ENCODE measurements around the gene TRIP6. TPM values are rescaled to one million over a fixed set of nuclear protein-coding genes. Genes with fewer than 3 reads are reported as not detected.

Gene TRIP6
- 52.1 TPM for total RNA-seq

- Histone ChIP-seq H3K36me3 (peaks cover 0 to 22% of the 10 kb centered on the region in 2 donors), H3K4me3 (peak within 1 kb of the TSS; percentile 77 to 86), H3K27me3 (no peaks in the 10 kb centered on the region), H3K27ac (peak within 1 kb of the TSS; percentile 98), H3K9me3 (no peaks in the 10 kb centered on the region), H3K4me1 (peaks cover 41% of the 10 kb centered on the region)
- intact Hi-C loops (cut with DNase I) = loop anchor here (10.0 kb wide), 1 partner anchor 322 kb away; no protein-coding TSS in a partner anchor
- peak in 1 of 2 donors; percentile 21 for TF ChIP-seq POLR2A (IDR thresholded peaks at IDR 0.05)
- TF ChIP-seq POLR2AphosphoS5 (IDR thresholded peaks at IDR 0.05; ENCODE audit: insufficient read depth in 1 of 2, low read depth in 1 of 2) = peak; percentile 86 to 88
- TF ChIP-seq CTCF (IDR thresholded peaks at IDR 0.05) = no peak
- no peak for DNase-seq (ENCODE audit: extremely low spot score in 2 of 2)
Observed at GRCh38 chr7:100867040-100867775, at the start of gene TRIP6. Gene TRIP6 (plus strand): TSS chr7:100867387. CDS start chr7:100867498, 111 bp downstream.

GRCh38 chr7:100818366-100818765 is 48.8 kb upstream of the TRIP6 start:
- no peak overlapping the region for H3K27ac ChIP-seq
- no peak overlapping the region for H3K4me3 ChIP-seq
- TF ChIP-seq POLR2AphosphoS5 (IDR thresholded peaks at IDR 0.05; ENCODE audit: insufficient read depth in 1 of 2, low read depth in 1 of 2) (no peak), POLR2A (IDR thresholded peaks at IDR 0.05) (no peak), CTCF (IDR thresholded peaks at IDR 0.05) (no peak)
- DNase-seq (ENCODE audit: extremely low spot score in 2 of 2) = no peak
- no peaks in the 10 kb centered on the region for H3K9me3 ChIP-seq
- H3K4me1 ChIP-seq = peaks cover 4% of the 10 kb centered on the region
- H3K36me3 ChIP-seq = peaks cover 5 to 90% of the 10 kb centered on the region in 2 donors
- intact Hi-C loops (cut with DNase I) = no loop called here
- no peaks in the 10 kb centered on the region for H3K27me3 ChIP-seq

GRCh38 chr7:100818825-100819224 is 48.4 kb upstream of the TRIP6 start:
- no peak for DNase-seq (ENCODE audit: extremely low spot score in 2 of 2)
- peaks cover 5 to 90% of the 10 kb centered on the region in 2 donors for H3K36me3 ChIP-seq
- intact Hi-C loops (cut with DNase I) = no loop called here
- H3K9me3 ChIP-seq = no peaks in the 10 kb centered on the region
- H3K4me1 ChIP-seq = peaks cover 9% of the 10 kb centered on the region
- no peak overlapping the region for H3K27ac ChIP-seq
- no peaks in the 10 kb centered on the region for H3K27me3 ChIP-seq
- no peak overlapping the region for H3K4me3 ChIP-seq
- TF ChIP-seq POLR2AphosphoS5 (IDR thresholded peaks at IDR 0.05; ENCODE audit: insufficient read depth in 1 of 2, low read depth in 1 of 2) = no peak
- TF ChIP-seq CTCF (IDR thresholded peaks at IDR 0.05) = no peak
- TF ChIP-seq POLR2A (IDR thresholded peaks at IDR 0.05) = no peak

- TF ChIP-seq POLR2AphosphoS5 (IDR thresholded peaks at IDR 0.05; ENCODE audit: insufficient read depth in 1 of 2, low read depth in 1 of 2) (no peak), POLR2A (IDR thresholded peaks at IDR 0.05) (no peak), CTCF (IDR thresholded peaks at IDR 0.05) (no peak)
- H3K4me1 ChIP-seq = peaks cover 16% of the 10 kb centered on the region
- no peaks in the 10 kb centered on the region for H3K9me3 ChIP-seq
- intact Hi-C loops (cut with DNase I) = no loop called here
- no peak overlapping the region for H3K4me3 ChIP-seq
- no peak for DNase-seq (ENCODE audit: extremely low spot score in 2 of 2)
- no peak overlapping the region for H3K27ac ChIP-seq
- H3K36me3 ChIP-seq = peaks cover 5 to 87% of the 10 kb centered on the region in 2 donors
- H3K27me3 ChIP-seq = no peaks in the 10 kb centered on the region
Observed at GRCh38 chr7:100819586-100819985, 47.6 kb upstream of the TRIP6 start.

Data from vagina (tissue), 2 donors.